Ovary (tissue), 9 donors: ENCODE measurements around the gene TMEM179B. TPM values are rescaled to one million over a fixed set of nuclear protein-coding genes. Genes with fewer than 3 reads are reported as not detected.
A peak's percentile ranks its signal among the peaks of the same experiment; 100 is the strongest.

ENCODE experiments used
- DNase-seq, 5 donors: peaks; one replicate each; pipeline ENCODE4 v3.0.0-alpha.2; 2019 to 2020
- H3K27ac ChIP-seq, 2 donors: fragments of 200-600 bp; one replicate each; pipeline versions ENCODE4 v1.5.1 to v1.8.0; 2019 to 2022
- H3K27me3 ChIP-seq: fragments of 200-600 bp; one replicate; pipeline ENCODE4 v1.8.0; 2022
- H3K36me3 ChIP-seq: fragments of 200-600 bp; sonication (generic); one replicate; pipeline ENCODE4 v1.5.1; 2019
- H3K4me1 ChIP-seq: one replicate; pipeline ENCODE4 v1.8.1; 2013; ENCODE audit warnings: mild to moderate bottlenecking, moderate library complexity; ENCODE audit not compliant: insufficient read depth
- H3K4me3 ChIP-seq: fragments of 200-600 bp; sonication (generic); one replicate; pipeline ENCODE4 v1.5.1; 2017
- H3K9me3 ChIP-seq, 2 donors: fragments of 200-600 bp in 1 of 2; sonication (generic) in 1 of 2; one replicate each; pipeline versions ENCODE4 v1.5.1 to v1.8.1; 2013 to 2019; ENCODE audit warnings: mild to moderate bottlenecking in 1 of 2, moderate library complexity in 1 of 2
- CTCF ChIP-seq, 3 donors: fragments of 450-650 bp in 2 of 3; fragments of 200-600 bp in 1 of 3; IDR thresholded peaks; one replicate each; pipeline versions ENCODE4 v1.5.1 to v1.8.0; 2016 to 2022; ENCODE audit warnings: antibody characterized with exemption in 3 of 3, mild to moderate bottlenecking in 1 of 3
- EP300 ChIP-seq: sonication (generic); formaldehyde crosslinking; IDR thresholded peaks from one replicate; pipeline ENCODE4 v1.6.1; 2017; ENCODE audit warnings: antibody characterized with exemption
- POLR2A ChIP-seq: fragments of 450-650 bp; IDR thresholded peaks from one replicate; pipeline ENCODE4 v1.6.1; 2017; ENCODE audit warnings: antibody characterized with exemption, mild to moderate bottlenecking, moderate library complexity
- WGBS, 3 donors: extraction: QIAGEN DNeasy Blood & Tissue Kit in 1 of 3; methylation state at CpG; one replicate each; pipeline versions ENCODE4 v1.1.5 to v1.1.7; 2013 to 2017; 5-methylcytosine and 5-hydroxymethylcytosine counted together
- intact Hi-C, 4 donors: fragments of 100-400 bp; cut with DNase I; formaldehyde crosslinking; loops; one replicate each; pipeline versions ENCODE4 v1.11.0 to v1.15.1; 2022 to 2023
- polyA plus RNA-seq, 2 donors: library from polyadenylated mRNA; stranded (reverse); fragments of 200-250 nt in 1 of 2; fragments of 350-450 nt in 1 of 2; fragmentation: Illumina TruSeq in 1 of 2; extraction: RNeasy Lipid Tissue Mini Kit (QIAGEN cat#74804) in 1 of 2; gene quantifications; one replicate each; pipeline ENCODE4 v1.2.3, GENCODE V29; 2013 to 2014
- total RNA-seq, 7 donors: library from RNA; depleted of rRNA in 2 of 7; stranded (reverse); fragments of >200 nt in 2 of 7; fragmentation: NEBNext Ultra II Directional in 3 of 7; extraction: Animal tissue kit (Norgen Biotek cat#: 25700) in 3 of 7; gene quantifications; one replicate each; pipeline versions ENCODE4 v1.1.0 to v1.2.4, GENCODE V29; 2016 to 2023
- donor health status: DM: no; HTN: no; CAD: no; lungs with moderate emphysema.
- donor health status: DM: no; HTN: no; CAD: no.
- donor health status: Bipolar disorder and iron deficiency.
- donor health status: DM: yes; HTN: yes; CAD: no.
- donor health status: DM: no; HTN: no; CAD: no.
- donor health status: DM: yes; HTN: yes; CAD: no.

TMEM179B gene
- total and polyA plus RNA-seq, 9 donors = 32.7 to 101 (median 37.9) TPM

GRCh38 chr11:62799486-62799885 is 12.3 kb downstream of the TMEM179B start:
- no peaks in the 10 kb centered on the region for H3K36me3 ChIP-seq
- WGBS, 3 donors = 85 to 92% (median 91%) methylated on average over 10 of the region's 10 CpGs
- intact Hi-C loops = no loop called here

GRCh38 chr11:62801071-62801470 is 13.9 kb downstream of the TMEM179B start:
- H3K36me3 ChIP-seq = no peaks in the 10 kb centered on the region
- DNase-seq = no peak
- TF ChIP-seq POLR2A (no peak), EP300 (no peak), CTCF (IDR thresholded peaks at IDR 0.05) (no peak)
- no peaks in the 10 kb centered on the region for H3K9me3 ChIP-seq
- H3K4me3 ChIP-seq = no peak overlapping the region
- WGBS, 3 donors = 78 to 84% (median 80%) methylated on average over 4 of the region's 4 CpGs
- H3K4me1 ChIP-seq = peaks cover 6% of the 10 kb centered on the region
- intact Hi-C loops = no loop called here
- no peak overlapping the region for H3K27ac ChIP-seq
- H3K27me3 ChIP-seq = no peaks in the 10 kb centered on the region

More at GRCh38 chr11:62799486-62799885, 12.3 kb downstream of the TMEM179B start:
- no peak for DNase-seq
- H3K27ac ChIP-seq = no peak overlapping the region
- TF ChIP-seq POLR2A (no peak), EP300 (no peak), CTCF (IDR thresholded peaks at IDR 0.05) (no peak)
- H3K4me1 ChIP-seq = peaks cover 5% of the 10 kb centered on the region
- H3K4me3 ChIP-seq = no peak overlapping the region
- no peaks in the 10 kb centered on the region for H3K9me3 ChIP-seq
- no peaks in the 10 kb centered on the region for H3K27me3 ChIP-seq

GRCh38 chr11:62804310-62805075 is 17.3 kb downstream of the TMEM179B start:
- TF ChIP-seq CTCF (IDR thresholded peaks at IDR 0.05) = no peak
- no peak for TF ChIP-seq EP300
- no peak for TF ChIP-seq POLR2A
- no peak for DNase-seq
- Histone ChIP-seq H3K27ac (peak overlapping the region in 1 of 2 donors; percentile 80), H3K4me1 (peaks cover 6% of the 10 kb centered on the region), H3K27me3 (no peaks in the 10 kb centered on the region), H3K9me3 (no peaks in the 10 kb centered on the region), H3K4me3 (peak overlapping the region; percentile 82), H3K36me3 (no peaks in the 10 kb centered on the region)
- intact Hi-C loops = loop anchor here in 1 of 4 donors (2.0 to 5.0 kb wide), 2 partner anchors 26 to 768 kb away; no protein-coding TSS in a partner anchor
- 2 to 4% (median 2%) methylated on average over 14 of the region's 14 CpGs for WGBS, 3 donors

- no peaks in the 10 kb centered on the region for H3K36me3 ChIP-seq
- peaks cover 6% of the 10 kb centered on the region for H3K4me1 ChIP-seq
- WGBS, 3 donors = 0 to 1% (median 1%) methylated on average over 38 to 77 of the region's 77 CpGs
- H3K27me3 ChIP-seq = no peaks in the 10 kb centered on the region
- DNase-seq = peak; percentile 93 to 98 (median 97)
- H3K4me3 ChIP-seq = peak within 1 kb of the TSS; percentile 82
- intact Hi-C loops = loop anchor here in 1 of 4 donors (2.0 to 5.0 kb wide), 2 partner anchors 26 to 767 kb away; no protein-coding TSS in a partner anchor
- no peaks in the 10 kb centered on the region for H3K9me3 ChIP-seq
- TF ChIP-seq CTCF (IDR thresholded peaks at IDR 0.05) = peak in 2 of 3 donors; percentile 53 to 56
- peak; percentile 43 for TF ChIP-seq EP300
- TF ChIP-seq POLR2A = peak; percentile 99
- H3K27ac ChIP-seq = peak within 1 kb of the TSS; percentile 40 to 80
These were observed 18.1 kb downstream of the TMEM179B start, which contains the start of gene NXF1 for GRCh38 chr11:62805076-62805892. Gene NXF1, minus strand, starts transcription at chr11:62805440. Its CDS starts 84 bp downstream, at chr11:62805356.
